HepG2 (cell line): ENCODE results near the gene HEATR5B. TPM values are rescaled to one million over a fixed set of nuclear protein-coding genes. Genes with fewer than 3 reads are reported as not detected.

ENCODE experiments used
- DNMT3B ChIP-seq: conservative IDR thresholded peaks from 2 replicates; pipeline ENCODE4 v1.6.1; 2016; ENCODE audit warnings: missing biosample characterization, control low read depth
- ESRRA ChIP-seq: sonication (generic); formaldehyde crosslinking; IDR thresholded peaks from 2 replicates; pipeline ENCODE4 v1.5.1; 2020; ENCODE audit warnings: mild to moderate bottlenecking, low read depth, missing genetic modification reagents
- GATAD2A ChIP-seq: IDR thresholded peaks from 2 replicates; pipeline ENCODE4 v1.6.1; 2016
- MED8 ChIP-seq: sonication (generic); formaldehyde crosslinking; IDR thresholded peaks from 2 replicates; pipeline ENCODE4 v1.8.1; 2023; ENCODE audit warnings: mild to moderate bottlenecking, missing genetic modification reagents; ENCODE audit not compliant: insufficient replicate concordance
- PAWR ChIP-seq: sonication (generic); formaldehyde crosslinking; IDR thresholded peaks from 2 replicates; pipeline ENCODE4 v1.4.0; 2020; ENCODE audit warnings: missing genetic modification reagents, mild to moderate bottlenecking, borderline replicate concordance
- PBX3 ChIP-seq: sonication (generic); formaldehyde crosslinking; IDR thresholded peaks from 2 replicates; pipeline ENCODE4 v1.8.1; 2023; ENCODE audit warnings: missing genetic modification reagents, inconsistent platforms, borderline replicate concordance
- SP5 ChIP-seq: IDR thresholded peaks from 2 replicates; pipeline ENCODE4 v1.6.1; 2016; ENCODE audit warnings: low read depth, borderline replicate concordance
- STAT5B ChIP-seq: sonication (generic); formaldehyde crosslinking; IDR thresholded peaks from 2 replicates; pipeline ENCODE4 v1.4.0; 2020; ENCODE audit warnings: missing genetic modification reagents
- TEF ChIP-seq: sonication (generic); formaldehyde crosslinking; IDR thresholded peaks from 2 replicates; pipeline ENCODE4 v1.5.0; 2020; ENCODE audit warnings: missing genetic modification reagents
- YY1 ChIP-seq: IDR thresholded peaks from 2 replicates; pipeline ENCODE4 v1.6.1; 2011; ENCODE audit warnings: low read length, low read depth, moderate library complexity, mild to moderate bottlenecking; ENCODE audit not compliant: insufficient read depth, insufficient replicate concordance
- ZNF260 ChIP-seq: sonication (generic); formaldehyde crosslinking; IDR thresholded peaks from 2 replicates; pipeline ENCODE4 v1.4.0; 2020; ENCODE audit warnings: missing genetic modification reagents, low read depth, mild to moderate bottlenecking, borderline replicate concordance
- ZNF44 ChIP-seq: sonication (generic); formaldehyde crosslinking; IDR thresholded peaks from 2 replicates; pipeline ENCODE4 v1.5.1; 2020; ENCODE audit warnings: mild to moderate bottlenecking, missing genetic modification reagents
- ZNF451 ChIP-seq: sonication (generic); formaldehyde crosslinking; IDR thresholded peaks from 2 replicates; pipeline ENCODE4 v1.5.0; 2020; ENCODE audit warnings: mild to moderate bottlenecking, missing genetic modification reagents
- ZNF639 ChIP-seq: conservative IDR thresholded peaks from 2 replicates; pipeline ENCODE4 v1.6.1; 2018; ENCODE audit warnings: missing genetic modification reagents
- polyA plus RNA-seq, 8 experiments: library from polyadenylated mRNA; depleted of rRNA in 3 of 8; stranded (reverse) in 7 of 8; unstranded in 1 of 8; fragments of >200 nt; fragmentation: Illumina TruSeq in 4 of 8; extraction: Trizol in 4 of 8; gene quantifications; 2 replicates each; pipeline versions ENCODE4 v1.2.1 to v1.2.3, GENCODE V29; 2011 to 2016; ENCODE audit warnings: low read depth in 4 of 8, missing spikeins in 1 of 8, mixed read lengths in 1 of 8; ENCODE audit not compliant: insufficient read depth in 1 of 8
- total RNA-seq, 5 experiments: library from RNA; depleted of rRNA; stranded (reverse); fragments of >200 nt; fragmentation: Illumina TruSeq; extraction: Trizol; gene quantifications; 2 replicates each; pipeline ENCODE4 v1.2.3, GENCODE V29; 2016; ENCODE audit warnings: low read depth in 1 of 5
- TF ChIP-seq, protein P1 (sequence below): sonication (generic); formaldehyde crosslinking; IDR thresholded peaks from 2 replicates; pipeline ENCODE4 v1.4.0; 2020; ENCODE audit warnings: missing genetic modification reagents, borderline replicate concordance
- TF ChIP-seq, protein P2 (sequence below): sonication (generic); formaldehyde crosslinking; IDR thresholded peaks from 2 replicates; pipeline ENCODE4 v1.4.0; 2020; ENCODE audit warnings: missing genetic modification reagents, mild to moderate bottlenecking, borderline replicate concordance
- TF ChIP-seq, protein P3 (sequence below): IDR thresholded peaks from 2 replicates; pipeline ENCODE4 v1.6.1; 2016; ENCODE audit warnings: low read depth, control low read depth

HEATR5B gene
- total and polyA plus RNA-seq, 2 of the 13 experiments (the other 11 are each of a cell fraction or from before 2014, with no cell fraction given) = 12.7 to 16.3 TPM

DNA sequence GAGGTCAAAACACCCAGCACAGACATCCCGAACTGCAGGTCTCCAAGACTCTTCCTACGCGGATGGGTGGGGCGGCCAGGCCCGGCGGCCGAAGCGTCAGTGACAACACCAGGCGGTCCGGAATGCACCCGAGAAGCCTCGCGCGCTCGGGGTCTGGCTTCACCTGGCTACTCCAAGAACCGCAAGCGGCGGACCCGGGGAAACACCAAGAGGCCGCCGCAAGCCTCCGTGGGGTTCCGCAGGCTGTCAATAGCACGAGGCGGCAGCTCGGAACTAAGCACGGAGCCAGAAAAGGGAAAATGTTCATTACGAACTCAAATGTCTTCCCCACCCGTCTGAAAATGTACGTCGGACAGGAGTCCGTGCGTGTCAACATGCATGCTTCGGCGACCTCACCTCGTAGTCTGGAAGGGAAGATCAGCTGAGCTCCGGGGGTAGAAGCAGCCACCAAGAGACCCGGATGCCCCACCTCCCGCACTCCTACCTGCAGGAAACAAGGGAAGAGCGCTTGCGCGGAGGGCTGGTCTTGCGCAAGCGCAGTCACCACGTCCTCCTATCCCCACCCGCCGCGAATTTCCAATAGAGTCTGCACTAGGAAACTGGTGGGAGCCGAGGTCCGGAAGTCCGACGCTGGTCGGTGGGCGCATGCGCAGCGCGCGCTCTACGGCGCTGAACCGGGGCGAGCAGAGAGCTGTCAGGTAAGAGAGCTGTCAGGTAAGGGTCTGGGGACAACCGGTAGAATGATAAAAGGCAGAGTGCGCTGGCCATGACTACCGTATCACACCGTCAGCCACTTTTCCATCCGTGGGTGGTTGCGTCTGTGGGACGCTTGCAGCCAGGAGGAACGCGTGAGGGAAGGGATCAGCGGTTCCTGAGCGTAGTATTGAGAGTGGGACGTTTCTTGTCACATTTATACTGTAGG lies at the start of gene HEATR5B, which contains the start of gene GPATCH11 (continued):
- TF ChIP-seq, protein P1, sequence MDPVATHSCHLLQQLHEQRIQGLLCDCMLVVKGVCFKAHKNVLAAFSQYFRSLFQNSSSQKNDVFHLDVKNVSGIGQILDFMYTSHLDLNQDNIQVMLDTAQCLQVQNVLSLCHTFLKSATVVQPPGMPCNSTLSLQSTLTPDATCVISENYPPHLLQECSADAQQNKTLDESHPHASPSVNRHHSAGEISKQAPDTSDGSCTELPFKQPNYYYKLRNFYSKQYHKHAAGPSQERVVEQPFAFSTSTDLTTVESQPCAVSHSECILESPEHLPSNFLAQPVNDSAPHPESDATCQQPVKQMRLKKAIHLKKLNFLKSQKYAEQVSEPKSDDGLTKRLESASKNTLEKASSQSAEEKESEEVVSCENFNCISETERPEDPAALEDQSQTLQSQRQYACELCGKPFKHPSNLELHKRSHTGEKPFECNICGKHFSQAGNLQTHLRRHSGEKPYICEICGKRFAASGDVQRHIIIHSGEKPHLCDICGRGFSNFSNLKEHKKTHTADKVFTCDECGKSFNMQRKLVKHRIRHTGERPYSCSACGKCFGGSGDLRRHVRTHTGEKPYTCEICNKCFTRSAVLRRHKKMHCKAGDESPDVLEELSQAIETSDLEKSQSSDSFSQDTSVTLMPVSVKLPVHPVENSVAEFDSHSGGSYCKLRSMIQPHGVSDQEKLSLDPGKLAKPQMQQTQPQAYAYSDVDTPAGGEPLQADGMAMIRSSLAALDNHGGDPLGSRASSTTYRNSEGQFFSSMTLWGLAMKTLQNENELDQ (CRISPR knock-in tag) = no peak
- TF ChIP-seq DNMT3B (CRISPR knock-in tag) = no peak
- no peak for TF ChIP-seq SP5
- TF ChIP-seq ZNF44 (CRISPR knock-in tag) = no peak; the same call in 1 of the 2 replicates
- TF ChIP-seq ZNF639 (CRISPR knock-in tag) = 0 out of 2 replicates have a peak, but pooled peaks have one; percentile 17
- no peak for TF ChIP-seq MED8 (CRISPR knock-in tag)
- no peak for TF ChIP-seq PAWR (CRISPR knock-in tag)
- TF ChIP-seq ZNF451 (CRISPR knock-in tag) = peak; percentile 37
- TF ChIP-seq, protein P2, sequence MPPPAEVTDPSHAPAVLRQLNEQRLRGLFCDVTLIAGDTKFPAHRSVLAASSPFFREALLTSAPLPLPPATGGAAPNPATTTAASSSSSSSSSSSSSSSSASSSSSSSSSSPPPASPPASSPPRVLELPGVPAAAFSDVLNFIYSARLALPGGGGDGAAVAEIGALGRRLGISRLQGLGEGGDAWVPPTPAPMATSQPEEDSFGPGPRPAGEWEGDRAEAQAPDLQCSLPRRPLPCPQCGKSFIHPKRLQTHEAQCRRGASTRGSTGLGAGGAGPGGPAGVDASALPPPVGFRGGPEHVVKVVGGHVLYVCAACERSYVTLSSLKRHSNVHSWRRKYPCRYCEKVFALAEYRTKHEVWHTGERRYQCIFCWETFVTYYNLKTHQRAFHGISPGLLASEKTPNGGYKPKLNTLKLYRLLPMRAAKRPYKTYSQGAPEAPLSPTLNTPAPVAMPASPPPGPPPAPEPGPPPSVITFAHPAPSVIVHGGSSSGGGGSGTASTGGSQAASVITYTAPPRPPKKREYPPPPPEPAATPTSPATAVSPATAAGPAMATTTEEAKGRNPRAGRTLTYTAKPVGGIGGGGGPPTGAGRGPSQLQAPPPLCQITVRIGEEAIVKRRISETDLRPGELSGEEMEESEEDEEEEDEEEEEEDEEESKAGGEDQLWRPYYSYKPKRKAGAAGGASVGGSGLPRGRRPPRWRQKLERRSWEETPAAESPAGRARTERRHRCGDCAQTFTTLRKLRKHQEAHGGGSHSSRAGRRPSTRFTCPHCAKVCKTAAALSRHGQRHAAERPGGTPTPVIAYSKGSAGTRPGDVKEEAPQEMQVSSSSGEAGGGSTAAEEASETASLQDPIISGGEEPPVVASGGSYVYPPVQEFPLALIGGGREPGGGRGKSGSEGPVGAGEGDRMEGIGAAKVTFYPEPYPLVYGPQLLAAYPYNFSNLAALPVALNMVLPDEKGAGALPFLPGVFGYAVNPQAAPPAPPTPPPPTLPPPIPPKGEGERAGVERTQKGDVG (CRISPR knock-in tag) = no peak
- TF ChIP-seq ZNF260 (CRISPR knock-in tag) = no peak
- TF ChIP-seq PBX3 = no peak
- TF ChIP-seq STAT5B (CRISPR knock-in tag) = peak; percentile 71; the same call in 1 of the 2 replicates
- TF ChIP-seq TEF = 0 out of 2 replicates have a peak, but pooled peaks have one; percentile 28
- no peak; the same call in 1 of the 2 replicates for TF ChIP-seq GATAD2A (CRISPR knock-in tag)
- TF ChIP-seq, protein P3, sequence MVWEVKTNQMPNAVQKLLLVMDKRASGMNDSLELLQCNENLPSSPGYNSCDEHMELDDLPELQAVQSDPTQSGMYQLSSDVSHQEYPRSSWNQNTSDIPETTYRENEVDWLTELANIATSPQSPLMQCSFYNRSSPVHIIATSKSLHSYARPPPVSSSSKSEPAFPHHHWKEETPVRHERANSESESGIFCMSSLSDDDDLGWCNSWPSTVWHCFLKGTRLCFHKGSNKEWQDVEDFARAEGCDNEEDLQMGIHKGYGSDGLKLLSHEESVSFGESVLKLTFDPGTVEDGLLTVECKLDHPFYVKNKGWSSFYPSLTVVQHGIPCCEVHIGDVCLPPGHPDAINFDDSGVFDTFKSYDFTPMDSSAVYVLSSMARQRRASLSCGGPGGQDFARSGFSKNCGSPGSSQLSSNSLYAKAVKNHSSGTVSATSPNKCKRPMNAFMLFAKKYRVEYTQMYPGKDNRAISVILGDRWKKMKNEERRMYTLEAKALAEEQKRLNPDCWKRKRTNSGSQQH (CRISPR knock-in tag) = peak; percentile 57
- peak; percentile 9 for TF ChIP-seq YY1
- TF ChIP-seq ESRRA (CRISPR knock-in tag) = no peak
